ENCODE data around the gene C16orf46.

DNA sequence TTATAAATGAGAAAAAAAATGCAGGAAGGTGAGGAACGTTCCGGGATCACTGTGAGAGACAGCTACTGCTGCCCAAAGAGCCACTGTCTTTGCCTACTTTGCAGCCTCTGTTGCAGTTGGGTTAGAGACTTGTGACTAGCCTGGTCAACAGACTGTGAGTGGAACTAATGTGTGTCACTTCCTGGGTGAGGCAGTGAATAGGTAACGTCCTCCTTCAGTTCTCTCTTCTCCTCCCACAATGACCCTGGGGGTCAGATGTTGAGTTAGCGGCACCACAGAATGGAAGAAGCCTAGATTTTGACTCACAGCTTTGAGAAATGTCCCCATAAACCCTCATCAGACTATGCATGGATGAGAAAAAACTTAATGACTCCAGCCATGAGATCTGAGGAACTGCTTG, 5.2 kb downstream of the C16orf46 start:
- TF ChIP-seq CTCF (IDR thresholded peaks at IDR 0.05) (no peak), ZFX (IDR thresholded peaks at IDR 0.05; ENCODE audit: borderline replicate concordance) (no peak)
